GM19035 (cell line): Measurements from ENCODE around the gene CD83.
A peak's percentile ranks its signal among the peaks of the same experiment; 100 is the strongest.

Experiments used
- ATAC-seq: cut with Tn5 transposase; IDR thresholded peaks from one replicate; pipeline ENCODE4 v1.9.1; 2021; ENCODE audit not compliant: unreplicated experiment

The CD83 gene

GRCh38 chr6:14091339-14091978 is 26.1 kb upstream of the CD83 start:
- no peak for ATAC-seq

GRCh38 chr6:14092316-14092715 is 25.3 kb upstream of the CD83 start:
- no peak for ATAC-seq

DNA sequence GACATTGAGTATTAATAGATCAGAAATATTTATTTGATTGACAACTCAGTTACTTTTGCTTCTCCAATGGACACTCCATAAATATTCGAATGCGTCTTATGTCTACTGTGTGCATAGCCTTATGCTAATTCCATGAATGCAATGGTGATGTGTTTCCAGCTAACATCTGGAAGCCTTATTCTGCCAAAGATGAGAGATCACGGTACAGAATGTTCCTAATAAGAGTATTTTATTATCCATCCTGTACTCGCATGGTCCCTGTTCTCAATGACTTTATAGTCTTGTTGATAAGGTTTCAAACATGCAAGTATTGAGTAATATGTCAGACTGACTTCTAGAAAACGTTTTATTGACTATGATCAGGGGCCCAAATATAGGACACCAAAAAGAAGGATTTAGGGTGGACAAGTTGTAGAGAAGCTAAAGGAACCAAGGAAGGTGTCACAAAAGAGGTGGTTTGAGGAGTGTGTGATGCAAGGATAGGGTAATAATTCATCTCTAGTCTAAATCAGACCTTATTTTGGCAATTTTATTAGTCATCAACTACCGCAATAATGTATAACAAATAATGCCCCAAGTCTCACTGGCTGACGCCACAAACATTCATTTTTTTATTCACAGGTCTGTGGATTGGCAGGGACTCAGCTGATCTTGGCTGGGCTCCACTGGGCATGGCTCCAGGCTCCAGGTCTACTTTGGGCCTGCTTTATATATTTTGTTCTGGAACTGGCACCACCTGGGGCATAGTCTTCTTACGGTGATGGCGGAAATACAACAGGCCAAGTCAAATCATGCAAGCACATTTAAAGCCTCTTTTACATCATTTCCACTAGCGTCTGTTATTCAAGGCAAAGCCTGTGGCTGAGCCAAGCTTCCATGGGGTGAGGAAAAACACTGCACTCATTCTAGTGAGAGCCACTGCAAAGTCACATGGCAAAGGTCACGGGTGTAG is 24.5 kb upstream of the CD83 start:
- no peak for ATAC-seq

- no peak for ATAC-seq
Observed at GRCh38 chr6:14094721-14095120, 22.9 kb upstream of the CD83 start.

DNA sequence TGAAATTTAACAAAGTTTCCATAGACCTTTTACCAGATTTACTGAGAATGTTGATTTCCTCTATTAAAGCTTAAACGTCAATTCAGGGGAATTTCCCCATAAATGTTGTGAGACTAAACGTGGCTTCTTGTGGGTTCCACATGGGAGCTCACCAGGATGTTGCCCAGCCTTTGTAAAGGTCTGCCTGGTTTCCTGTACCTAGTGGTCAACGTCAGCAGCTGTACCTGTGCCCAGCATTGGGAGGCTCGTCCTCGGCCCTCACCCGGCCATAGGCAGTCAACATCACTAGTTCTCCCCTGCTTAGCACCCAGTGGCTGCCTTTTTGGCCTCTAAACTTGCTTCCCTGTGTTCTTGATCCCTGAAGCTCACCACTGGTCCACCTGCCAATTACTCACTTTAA is 22.1 kb upstream of the CD83 start:
- ATAC-seq, result peak; percentile 55

- no peak for ATAC-seq
Observed at GRCh38 chr6:14100138-14100537, 17.4 kb upstream of the CD83 start.

GRCh38 chr6:14100966-14101365 is 16.6 kb upstream of the CD83 start:
- no peak for ATAC-seq

DNA sequence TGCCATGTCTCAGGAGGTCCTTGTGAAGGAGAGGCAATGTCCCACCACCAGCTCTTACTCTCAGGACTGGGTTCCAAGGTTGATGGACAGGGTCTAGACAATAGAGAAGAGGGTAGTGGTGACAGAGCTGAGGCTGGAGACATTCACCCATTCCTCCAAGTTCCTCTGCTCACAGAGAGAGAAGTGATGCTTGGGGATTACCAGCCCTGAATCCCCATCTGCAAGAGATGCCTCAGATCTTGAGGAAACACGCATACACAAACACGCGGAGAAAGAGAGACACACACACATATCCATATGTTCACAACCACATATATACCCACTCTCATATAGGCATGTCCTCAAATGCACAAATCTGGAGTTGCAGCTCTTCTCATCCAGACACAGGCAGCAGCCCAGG is 15.2 kb upstream of the CD83 start:
- ATAC-seq, result no peak

DNA sequence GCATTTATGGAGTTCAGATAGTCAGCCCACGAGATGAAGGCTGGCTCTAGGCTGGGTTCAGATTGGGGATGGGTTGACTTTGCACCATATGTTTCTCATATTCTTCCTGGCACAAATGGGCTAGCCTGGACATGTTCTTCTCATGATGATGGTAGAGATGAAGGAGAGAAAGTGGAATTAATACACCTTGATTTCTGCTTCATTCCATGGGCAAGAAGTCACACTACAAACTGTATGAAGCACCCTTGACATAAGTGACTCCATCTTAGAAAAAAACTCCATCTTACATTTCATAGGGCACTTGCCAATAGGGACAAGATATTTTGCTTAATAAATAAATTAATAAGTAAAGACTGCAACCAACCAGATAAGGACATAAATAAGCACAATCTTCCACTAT is 12.0 kb upstream of the CD83 start:
- ATAC-seq, result no peak

GRCh38 chr6:14107000-14107399 is 10.6 kb upstream of the CD83 start:
- ATAC-seq, result no peak

DNA sequence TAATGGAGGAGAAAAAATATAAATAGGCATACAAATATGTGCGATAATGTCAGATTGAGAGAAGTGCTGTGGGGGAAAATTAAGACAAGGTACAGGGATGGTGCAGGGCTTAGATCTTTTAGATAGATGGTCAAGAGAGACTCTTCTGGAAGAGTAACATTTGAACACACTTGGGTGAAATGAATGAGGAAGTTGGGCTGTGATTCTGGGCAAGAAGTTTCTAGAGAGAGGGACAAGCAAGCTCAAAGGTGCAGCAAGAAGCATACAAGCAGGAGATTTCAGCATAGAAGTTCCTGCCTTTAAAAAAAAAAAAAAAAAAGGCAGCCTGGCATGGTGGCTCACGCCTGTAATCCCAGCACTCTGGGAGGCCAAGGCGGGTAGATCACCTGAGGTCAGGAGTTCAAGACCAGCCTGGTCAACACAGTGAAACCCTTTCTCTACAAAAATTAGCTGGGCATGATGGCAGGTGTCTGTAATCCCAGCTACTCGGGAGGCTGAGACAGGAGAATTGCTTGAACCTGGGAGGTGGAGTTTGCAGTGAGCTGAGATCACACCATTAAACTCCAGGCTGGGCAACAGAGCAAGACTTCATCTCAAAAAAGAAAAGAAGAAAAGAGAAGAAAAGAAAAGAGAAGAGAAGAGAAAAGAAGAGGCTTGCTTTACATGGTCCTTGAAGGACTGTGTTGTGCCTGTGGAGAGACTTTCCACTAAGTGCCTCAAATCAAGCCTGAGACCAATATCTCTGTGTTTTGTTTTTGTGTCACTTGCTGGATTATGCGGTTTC is 9.7 kb upstream of the CD83 start:
- ATAC-seq, result no peak

- peak; percentile 49 for ATAC-seq
Observed at GRCh38 chr6:14108571-14109410, 8.8 kb upstream of the CD83 start.

DNA sequence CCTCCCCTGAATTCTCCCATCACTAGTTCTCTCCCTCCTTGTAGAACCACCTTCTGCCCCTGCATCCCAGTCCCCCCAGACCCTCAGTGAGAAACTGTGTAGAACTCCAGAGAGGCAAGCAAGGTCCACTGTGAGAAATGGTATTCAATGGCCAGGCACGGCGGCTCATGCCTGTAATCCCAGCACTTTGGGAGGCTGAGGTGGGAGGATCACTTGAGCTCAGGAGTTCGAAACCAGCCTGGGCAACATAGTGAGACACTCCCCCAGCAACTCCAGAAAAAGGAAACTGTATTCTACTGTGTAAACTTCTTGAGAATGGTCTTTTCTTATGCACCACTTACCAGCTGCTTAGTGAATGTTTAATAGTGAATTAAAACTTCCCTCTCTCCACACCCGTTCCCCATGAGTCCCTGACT is 8.2 kb upstream of the CD83 start:
- ATAC-seq, result no peak

GRCh38 chr6:14110001-14110818 is 7.4 kb upstream of the CD83 start:
- ATAC-seq, result peak; percentile 59

DNA sequence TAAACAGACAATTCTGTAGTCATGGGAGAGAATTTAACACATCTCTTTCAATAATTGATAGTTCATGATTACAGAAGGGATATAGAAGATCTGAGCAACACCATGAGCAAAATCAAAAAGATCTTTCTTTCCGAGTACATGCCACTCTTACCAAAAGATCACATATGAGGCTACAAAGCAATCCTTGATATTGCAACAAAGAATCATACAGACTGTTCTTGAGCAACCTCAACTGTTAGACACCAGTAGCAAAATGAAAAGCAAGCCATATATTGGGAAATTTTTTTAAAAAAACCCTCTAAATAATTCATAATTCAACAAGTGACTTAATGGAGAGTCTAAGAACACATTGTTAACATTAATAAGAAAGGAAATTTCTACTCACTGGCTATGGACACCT is 3.6 kb upstream of the CD83 start:
- no peak for ATAC-seq

DNA sequence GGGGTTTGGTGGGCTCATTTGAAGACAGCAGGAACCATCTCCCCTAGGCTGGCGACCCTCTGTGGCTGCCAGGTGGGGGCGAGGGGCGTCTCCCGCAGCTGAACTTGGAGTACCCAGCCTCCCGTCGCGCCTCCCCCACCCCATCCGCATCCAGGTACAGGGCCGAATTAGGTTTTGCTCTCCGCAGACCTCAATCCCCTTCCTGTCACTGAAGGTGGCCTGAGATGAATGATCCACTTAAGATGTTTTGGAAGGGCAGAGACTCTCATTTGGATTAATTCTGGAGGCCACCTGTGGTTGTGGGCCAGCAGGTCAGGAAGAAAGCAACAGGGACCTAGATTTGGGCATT is 493 bp downstream of the CD83 start:
- peak; percentile 6 for ATAC-seq

DNA sequence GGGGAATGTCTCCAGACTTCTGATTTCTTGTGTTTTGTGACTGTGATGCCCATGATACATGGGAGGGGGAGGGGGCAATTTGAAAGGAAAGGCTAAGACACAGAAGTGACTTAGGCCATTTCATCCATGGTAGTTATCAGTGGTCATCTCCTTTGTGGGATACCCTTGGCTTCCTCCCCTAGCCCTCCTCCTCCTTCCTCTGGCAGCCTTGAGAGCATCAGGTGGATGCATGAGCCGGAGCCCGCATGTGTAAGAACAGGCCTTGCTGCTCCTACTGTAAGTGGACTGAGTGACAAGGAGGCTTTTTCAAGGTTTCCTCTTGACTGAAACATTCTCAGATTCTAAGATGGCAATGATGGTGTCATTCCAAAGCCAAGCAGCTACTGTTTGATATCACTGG is 874 bp downstream of the CD83 start:
- no peak for ATAC-seq

- ATAC-seq, result no peak
Observed at GRCh38 chr6:14119784-14120183, 2.2 kb downstream of the CD83 start.

DNA sequence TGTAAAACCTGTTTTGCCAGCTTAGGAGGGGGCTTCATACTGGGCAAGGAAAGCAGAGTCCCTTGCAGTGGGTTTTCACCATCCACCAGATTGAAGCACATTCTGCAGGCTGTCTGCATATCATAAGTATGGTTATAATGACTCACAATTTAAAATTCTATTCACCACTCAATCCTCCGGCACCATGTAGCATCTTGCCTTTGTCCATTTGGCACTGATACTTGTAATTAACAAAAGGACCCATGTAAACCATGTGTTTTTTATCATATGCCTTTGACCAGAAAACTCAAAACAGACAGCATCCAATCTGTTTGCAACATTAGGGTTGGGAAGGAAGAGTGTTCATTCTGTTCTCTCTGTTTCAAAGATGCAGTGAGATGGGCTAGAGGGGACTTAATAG is 3.0 kb downstream of the CD83 start:
- no peak for ATAC-seq

DNA sequence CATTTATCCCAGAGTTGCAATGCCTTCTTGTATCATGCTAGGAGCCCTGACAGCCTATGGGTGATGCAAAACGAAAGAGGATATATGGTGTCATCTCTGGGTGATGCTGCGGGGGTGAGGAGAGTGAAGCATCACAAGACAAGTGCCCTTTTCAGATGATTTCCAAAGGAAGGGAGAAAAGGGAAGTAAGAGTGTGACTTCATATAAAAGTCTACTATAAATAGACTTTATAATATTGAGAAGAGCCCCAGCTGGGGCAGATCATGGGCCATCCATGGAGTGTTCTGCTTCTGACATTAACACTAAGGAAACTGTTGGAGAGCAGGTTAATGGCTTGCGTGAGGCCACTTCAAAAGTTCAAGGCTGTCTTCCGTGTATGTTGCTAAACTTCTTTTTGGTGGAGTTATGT is 4.4 kb downstream of the CD83 start:
- ATAC-seq, result peak; percentile 54
